ENCODE data around the gene PTPN9.

DNA sequence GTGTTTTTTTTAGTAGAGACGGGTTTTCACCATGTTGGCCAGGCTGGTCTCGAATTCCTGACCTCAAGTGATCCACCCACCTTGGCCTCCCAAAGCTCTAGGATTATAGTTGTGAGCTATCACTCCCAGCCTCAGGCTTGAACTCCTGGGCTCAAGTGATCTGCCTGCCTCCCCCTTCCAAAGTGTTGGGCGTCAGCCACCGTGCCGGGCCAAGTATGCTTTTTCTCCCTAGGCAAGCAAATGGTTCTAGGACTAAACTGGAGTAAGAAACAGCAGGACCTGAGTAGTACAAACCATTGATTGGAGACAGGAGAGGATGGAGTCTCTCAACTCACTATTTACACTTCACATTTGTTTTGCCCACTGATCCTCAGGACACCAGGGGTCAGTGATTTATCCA is 4.6 kb upstream of the PTPN9 start:
- no peak for TF ChIP-seq EZH2 (IDR thresholded peaks at IDR 0.05; ENCODE audit: borderline replicate concordance, low read depth, low read length, poor library complexity, severe bottlenecking)
- TF ChIP-seq, protein P1, sequence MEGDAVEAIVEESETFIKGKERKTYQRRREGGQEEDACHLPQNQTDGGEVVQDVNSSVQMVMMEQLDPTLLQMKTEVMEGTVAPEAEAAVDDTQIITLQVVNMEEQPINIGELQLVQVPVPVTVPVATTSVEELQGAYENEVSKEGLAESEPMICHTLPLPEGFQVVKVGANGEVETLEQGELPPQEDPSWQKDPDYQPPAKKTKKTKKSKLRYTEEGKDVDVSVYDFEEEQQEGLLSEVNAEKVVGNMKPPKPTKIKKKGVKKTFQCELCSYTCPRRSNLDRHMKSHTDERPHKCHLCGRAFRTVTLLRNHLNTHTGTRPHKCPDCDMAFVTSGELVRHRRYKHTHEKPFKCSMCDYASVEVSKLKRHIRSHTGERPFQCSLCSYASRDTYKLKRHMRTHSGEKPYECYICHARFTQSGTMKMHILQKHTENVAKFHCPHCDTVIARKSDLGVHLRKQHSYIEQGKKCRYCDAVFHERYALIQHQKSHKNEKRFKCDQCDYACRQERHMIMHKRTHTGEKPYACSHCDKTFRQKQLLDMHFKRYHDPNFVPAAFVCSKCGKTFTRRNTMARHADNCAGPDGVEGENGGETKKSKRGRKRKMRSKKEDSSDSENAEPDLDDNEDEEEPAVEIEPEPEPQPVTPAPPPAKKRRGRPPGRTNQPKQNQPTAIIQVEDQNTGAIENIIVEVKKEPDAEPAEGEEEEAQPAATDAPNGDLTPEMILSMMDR (conservative IDR thresholded peaks at IDR 0.05; ENCODE audit: low read depth, low read length) = no peak
